IPS-18c (cell line): ENCODE measurements around the gene ZFP62.

ENCODE experiments used
- H3K4me3 ChIP-seq: 2 replicates; pipeline ENCODE4 v1.7.0; 2013; ENCODE audit warnings: low read depth, mild to moderate bottlenecking, low read length, moderate library complexity; ENCODE audit not compliant: insufficient read depth
- H3K9me3 ChIP-seq: one replicate; pipeline ENCODE4 v1.6.1; 2013; ENCODE audit warnings: mild to moderate bottlenecking, low read length, moderate library complexity; ENCODE audit not compliant: control insufficient read depth, insufficient read depth

Gene ZFP62

GRCh38 chr5:180806351-180807011 is 54.6 kb downstream of the ZFP62 start:
- H3K4me3 ChIP-seq, result no peak overlapping the region
- no peaks in the 10 kb centered on the region for H3K9me3 ChIP-seq

GRCh38 chr5:180804129-180804618 is 56.9 kb downstream of the ZFP62 start:
- no peak overlapping the region for H3K4me3 ChIP-seq
- H3K9me3 ChIP-seq, result no peaks in the 10 kb centered on the region

GRCh38 chr5:180803181-180804128 is 57.6 kb downstream of the ZFP62 start:
- H3K4me3 ChIP-seq, result peak overlapping the region; percentile 52
- H3K9me3 ChIP-seq, result no peaks in the 10 kb centered on the region

GRCh38 chr5:180802325-180803180 is 58.5 kb downstream of the ZFP62 start, which contains the start of gene MGAT1:
Gene MGAT1 (minus strand): TSS chr5:180802806. CDS start chr5:180792971, 9,835 bp downstream.
- H3K9me3 ChIP-seq, result no peaks in the 10 kb centered on the region
- H3K4me3 ChIP-seq, result peak within 1 kb of the TSS; percentile 93

- H3K4me3 ChIP-seq, result peak overlapping the region; percentile 93
- no peaks in the 10 kb centered on the region for H3K9me3 ChIP-seq
These were observed 59.3 kb downstream of the ZFP62 start for GRCh38 chr5:180801596-180802324.

GRCh38 chr5:180799902-180800801 is 60.9 kb downstream of the ZFP62 start:
- no peaks in the 10 kb centered on the region for H3K9me3 ChIP-seq
- no peak overlapping the region for H3K4me3 ChIP-seq

GRCh38 chr5:180799194-180799593 is 61.9 kb downstream of the ZFP62 start:
- Histone ChIP-seq H3K4me3 (no peak overlapping the region), H3K9me3 (no peaks in the 10 kb centered on the region)

- Histone ChIP-seq H3K4me3 (no peak overlapping the region), H3K9me3 (no peaks in the 10 kb centered on the region)
These were observed 62.9 kb downstream of the ZFP62 start for GRCh38 chr5:180798193-180798592.
